Smooth muscle cell of the pulmonary artery (primary cell): Measurements from ENCODE around the gene ABCC12. TPM values are rescaled to one million over a fixed set of nuclear protein-coding genes. Genes with fewer than 3 reads are reported as not detected.

ENCODE experiments used
- total RNA-seq: library from RNA; depleted of rRNA; stranded (reverse); fragments of >200 nt; gene quantifications from 2 replicates; pipeline ENCODE4 v1.2.3, GENCODE V29; 2014

The ABCC12 gene
- total RNA-seq, result 0.26 TPM in 1 of 2 replicates, not detected in the other

DNA sequence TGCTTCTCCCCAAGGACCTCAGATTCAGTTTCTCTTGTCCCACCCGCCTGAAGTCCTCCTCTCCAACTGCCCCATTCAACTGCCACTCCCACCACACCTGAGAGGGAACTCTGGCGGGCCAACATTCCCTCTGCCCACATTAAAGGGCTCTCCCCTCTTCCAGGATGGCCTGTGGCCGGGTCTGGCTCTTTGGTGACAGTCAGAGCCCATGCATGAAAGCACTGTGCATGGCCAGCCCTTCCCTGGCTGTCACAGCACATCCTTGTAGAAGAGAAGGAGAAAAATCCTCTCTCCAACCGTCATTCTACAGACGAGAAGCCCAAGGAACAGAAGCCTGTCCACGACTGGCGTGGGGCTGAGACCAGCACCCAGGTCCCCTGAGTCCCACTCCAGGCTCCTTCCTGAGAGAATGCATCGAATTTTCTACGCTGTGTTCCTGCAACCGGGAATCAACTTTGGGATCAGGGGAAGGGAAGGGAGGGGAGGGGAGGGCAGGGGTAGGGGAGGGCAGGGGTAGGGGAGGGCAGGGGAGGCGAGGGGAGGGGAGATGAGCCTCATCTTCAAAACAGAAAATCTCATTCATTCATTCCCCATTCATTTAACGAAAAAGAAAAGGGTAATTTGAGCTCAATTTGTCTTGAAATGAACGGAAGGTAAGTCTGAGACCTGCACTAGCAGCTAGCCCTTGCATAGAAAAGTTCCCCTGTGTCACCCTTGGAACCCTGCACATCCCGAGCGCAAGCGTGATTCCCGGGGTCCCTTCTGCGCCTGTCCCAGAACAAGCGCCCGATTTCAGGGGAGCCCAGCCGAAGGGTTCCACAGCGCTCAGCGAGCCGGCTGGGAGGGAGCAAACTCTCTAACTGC is at the start of gene ABCC12:
Gene ABCC12 (minus strand): TSS at position 68 of the 864 bp plus-strand sequence. CDS start 9,569 bp downstream, outside the sequence.

Other genes starting within 250 kb of the ABCC12 start
- gene LONP2, start 88.3 kb upstream of the ABCC12 start, total RNA-seq, result 77.1 and 87.8 TPM in 2 replicates
- gene ABCC11, start 91.5 kb upstream of the ABCC12 start, total RNA-seq, result 0.26 and 0.30 TPM in 2 replicates
- 30.8 and 34.4 TPM in 2 replicates for gene SIAH1, start 229.4 kb upstream of the ABCC12 start, total RNA-seq